Caco-2 (cell line): ENCODE data around the gene NRXN3. TPM values are rescaled to one million over a fixed set of nuclear protein-coding genes. Genes with fewer than 3 reads are reported as not detected.

Experiments
- BruUV-seq: library from RNA; stranded (reverse); fragments of 400-500 nt; replicated peaks from 2 replicates; lab custom pipeline; 2021; lab: Mats Ljungman, UMichigan
- CTCF ChIA-PET: fragments of 300-600 bp; sonication (Branson Sonifier 250); formaldehyde crosslinking; loops from one replicate; lab custom pipeline; 2022; ENCODE audit warnings: antibody characterized with exemption; lab: Charles Lee
- POLR2A ChIA-PET: fragments of 300-600 bp; sonication (Branson Sonifier 250); formaldehyde crosslinking; loops from one replicate; lab custom pipeline; 2022; ENCODE audit warnings: antibody characterized with exemption; lab: Charles Lee
- DNase-seq, 2 experiments: peaks; one replicate each; pipeline versions ENCODE4 v3.0.0 to v3.0.0-alpha.2; 2020 to 2022
- H3K27me3 ChIP-seq: replicated peaks from 2 replicates; pipeline ENCODE4 v1.6.0; 2011; ENCODE audit warnings: low read length; ENCODE audit not compliant: control insufficient read depth, insufficient read depth
- H3K36me3 ChIP-seq: 2 replicates; pipeline ENCODE4 v1.5.1; 2011; ENCODE audit warnings: low read length; ENCODE audit not compliant: control insufficient read depth, insufficient read depth
- H3K4me1 ChIP-seq: fragments of 250-450 bp; sonication (Bioruptor Pico); 2 replicates; pipeline ENCODE4 v1.5.1; 2020; ENCODE audit warnings: mild to moderate bottlenecking
- H3K4me3 ChIP-seq: 2 replicates; pipeline ENCODE4 v1.5.1; 2011; ENCODE audit warnings: low read depth, mild to moderate bottlenecking, control low read depth, low read length
- H3K9me3 ChIP-seq: fragments of 250-450 bp; sonication (Bioruptor Pico); 2 replicates; pipeline ENCODE4 v1.5.1; 2020; ENCODE audit warnings: mild to moderate bottlenecking, moderate library complexity
- H3K27ac Mint-ChIP-seq: one replicate; pipeline ENCODE4 v1.8.0; 2022; ENCODE audit warnings: mixed read lengths; ENCODE audit not compliant: unreplicated experiment
- H3K27me3 Mint-ChIP-seq: one replicate; pipeline ENCODE4 v1.8.0; 2022; ENCODE audit warnings: mixed read lengths; ENCODE audit not compliant: insufficient read depth, unreplicated experiment
- H3K36me3 Mint-ChIP-seq: one replicate; pipeline ENCODE4 v1.8.0; 2022; ENCODE audit warnings: mild to moderate bottlenecking, mixed read lengths; ENCODE audit not compliant: insufficient read depth, unreplicated experiment
- H3K4me1 Mint-ChIP-seq: one replicate; pipeline ENCODE4 v1.8.0; 2022; ENCODE audit warnings: low read depth, mixed read lengths; ENCODE audit not compliant: unreplicated experiment
- H3K4me3 Mint-ChIP-seq: one replicate; pipeline ENCODE4 v1.8.0; 2022; ENCODE audit warnings: mild to moderate bottlenecking, moderate library complexity, mixed read lengths; ENCODE audit not compliant: unreplicated experiment
- H3K9me3 Mint-ChIP-seq: one replicate; pipeline ENCODE4 v1.8.0; 2022; ENCODE audit warnings: mixed read lengths; ENCODE audit not compliant: unreplicated experiment
- CTCF ChIP-seq, 2 experiments: fragments of 200-600 bp in 1 of 2; IDR thresholded peaks; 1 replicate in 1 of 2; 2 replicates in 1 of 2; pipeline versions ENCODE4 v1.5.1 to v1.8.0; 2011 to 2022; ENCODE audit warnings: antibody characterized with exemption in 1 of 2, control low read depth in 1 of 2, inconsistent platforms in 1 of 2, low read depth in 1 of 2, low read length in 1 of 2, mild to moderate bottlenecking in 1 of 2, moderate library complexity in 1 of 2; ENCODE audit not compliant: insufficient read depth in 1 of 2, severe bottlenecking in 1 of 2, unreplicated experiment in 1 of 2
- intact Hi-C: fragments of 100-400 bp; cut with micrococcal nuclease; formaldehyde crosslinking; loops from one replicate; pipeline ENCODE4 v1.10.0; 2022; ENCODE audit not compliant: unreplicated experiment
- total RNA-seq: library from RNA; stranded (reverse); gene quantifications from 2 replicates; pipeline ENCODE4 v1.2.3, GENCODE V29; 2022

The NRXN3 gene
- total RNA-seq, 1 experiment from 2014 or later: 12.4 TPM

GRCh38 chr14:78974691-78975090, 804.5 kb downstream of the NRXN3 start:
- no peaks in the 10 kb centered on the region for H3K9me3 Mint-ChIP-seq
- H3K27ac Mint-ChIP-seq: no peak overlapping the region
- no peak overlapping the region for H3K4me3 Mint-ChIP-seq
- no peak for DNase-seq
- H3K4me1 Mint-ChIP-seq: no peaks in the 10 kb centered on the region
- H3K9me3 ChIP-seq: 0 out of 2 replicates have a peak, but pooled peaks cover 4% of the 10 kb centered on the region
- POLR2A ChIA-PET: no interaction called here
- no peaks in the 10 kb centered on the region for H3K36me3 ChIP-seq
- no peaks in the 10 kb centered on the region for H3K36me3 Mint-ChIP-seq
- TF ChIP-seq CTCF (IDR thresholded peaks at IDR 0.05; ENCODE audit: insufficient read depth in 1 of 2, low read depth in 1 of 2, low read length in 1 of 2, severe bottlenecking in 1 of 2, unreplicated experiment in 1 of 2): no peak
- BruUV-seq: no TSS peak
- intact Hi-C loops: no loop called here
- no peaks in the 10 kb centered on the region for H3K4me1 ChIP-seq
- no peaks in the 10 kb centered on the region for H3K27me3 ChIP-seq
- peaks cover 7% of the 10 kb centered on the region for H3K27me3 Mint-ChIP-seq
- H3K4me3 ChIP-seq: no peak overlapping the region
- CTCF ChIA-PET: no interaction called here

DNA sequence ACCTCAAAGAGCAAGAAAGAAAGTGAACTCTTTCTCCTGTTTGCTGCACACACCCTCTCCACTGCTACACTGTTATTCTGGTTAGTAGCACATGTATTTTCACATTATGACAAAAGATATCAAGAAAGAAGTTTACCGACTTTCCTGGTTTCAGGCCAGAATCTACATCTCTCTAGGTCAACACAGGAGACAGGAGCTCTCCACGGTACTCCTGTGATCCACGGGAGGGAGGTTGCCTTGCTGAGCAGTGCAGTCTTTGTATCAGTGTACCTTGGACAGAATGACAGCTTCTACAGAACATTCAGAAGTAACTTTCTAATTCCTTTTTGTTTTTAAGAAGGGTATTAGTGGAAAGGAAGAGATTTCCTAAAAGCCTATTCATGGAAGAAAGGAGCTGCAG, 805.6 kb downstream of the NRXN3 start:
- BruUV-seq: no TSS peak
- no peak for DNase-seq
- no peaks in the 10 kb centered on the region for H3K36me3 ChIP-seq
- no peaks in the 10 kb centered on the region for H3K4me1 ChIP-seq
- no peaks in the 10 kb centered on the region for H3K27me3 ChIP-seq
- H3K27me3 Mint-ChIP-seq: peaks cover 10% of the 10 kb centered on the region
- no peak overlapping the region for H3K4me3 Mint-ChIP-seq
- H3K4me3 ChIP-seq: no peak overlapping the region
- no peaks in the 10 kb centered on the region for H3K9me3 ChIP-seq
- CTCF ChIA-PET: no interaction called here
- TF ChIP-seq CTCF (IDR thresholded peaks at IDR 0.05; ENCODE audit: insufficient read depth in 1 of 2, low read depth in 1 of 2, low read length in 1 of 2, severe bottlenecking in 1 of 2, unreplicated experiment in 1 of 2): no peak
- H3K4me1 Mint-ChIP-seq: no peaks in the 10 kb centered on the region
- intact Hi-C loops: no loop called here
- H3K27ac Mint-ChIP-seq: no peak overlapping the region
- H3K36me3 Mint-ChIP-seq: no peaks in the 10 kb centered on the region
- no peaks in the 10 kb centered on the region for H3K9me3 Mint-ChIP-seq
- POLR2A ChIA-PET: no interaction called here

DNA sequence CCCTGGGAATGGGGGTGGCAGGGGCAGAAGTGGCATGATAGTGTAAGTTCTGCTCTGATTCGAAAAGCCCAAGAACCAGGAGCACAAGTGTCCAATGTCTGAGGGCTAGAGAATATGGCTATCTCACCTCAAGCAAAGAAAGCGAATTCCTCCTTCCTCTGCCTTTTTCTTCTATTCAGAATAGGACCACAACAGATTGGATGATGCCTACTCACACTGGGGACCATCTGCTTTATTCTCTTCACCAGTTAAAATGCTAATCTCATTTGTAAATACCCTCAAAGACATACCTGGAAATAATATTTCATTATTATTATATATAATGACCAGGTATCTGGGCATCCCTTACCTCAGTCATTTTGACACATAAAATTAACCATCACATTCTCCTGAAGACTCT, 808.7 kb downstream of the NRXN3 start:
- intact Hi-C loops: no loop called here
- TF ChIP-seq CTCF (IDR thresholded peaks at IDR 0.05; ENCODE audit: insufficient read depth in 1 of 2, low read depth in 1 of 2, low read length in 1 of 2, severe bottlenecking in 1 of 2, unreplicated experiment in 1 of 2): no peak
- Histone ChIP-seq H3K9me3 (no peaks in the 10 kb centered on the region), H3K27me3 (no peaks in the 10 kb centered on the region), H3K4me1 (no peaks in the 10 kb centered on the region), H3K36me3 (no peaks in the 10 kb centered on the region), H3K4me3 (no peak overlapping the region)
- Mint-ChIP-seq H3K36me3 (no peaks in the 10 kb centered on the region), H3K9me3 (no peaks in the 10 kb centered on the region), H3K4me1 (no peaks in the 10 kb centered on the region), H3K27ac (no peak overlapping the region), H3K4me3 (no peak overlapping the region), H3K27me3 (peaks cover 6% of the 10 kb centered on the region)
- no peak for DNase-seq
- no TSS peak for BruUV-seq
- CTCF ChIA-PET: no interaction called here
- POLR2A ChIA-PET: no interaction called here
